Measurements from ENCODE around the gene BDKRB2. TPM values are rescaled to one million over a fixed set of nuclear protein-coding genes. Genes with fewer than 3 reads are reported as not detected.

Gene BDKRB2
- total and polyA plus RNA-seq, 2 of the 4 experiments (the other 2 are of a cell fraction) = 60.9 to 73.1 TPM

- no peak overlapping the region for H3K18ac ChIP-seq (ENCODE audit: low read depth, low read length)
- no peaks in the 10 kb centered on the region for H4K20me1 ChIP-seq (ENCODE audit: insufficient read depth, low read length)
- peak; percentile 90 for ATAC-seq (ENCODE audit: low read depth)
- H2BK120ac ChIP-seq (ENCODE audit: low read depth, low read length) = peak overlapping the region; percentile 50
- peaks cover 16% of the 10 kb centered on the region for H3K36me3 ChIP-seq (ENCODE audit: control insufficient read depth, insufficient read depth, low read length)
- peak overlapping the region; percentile 80 for H3K4me2 ChIP-seq (ENCODE audit: low read depth, low read length)
- peak overlapping the region; percentile 55 for H3K14ac ChIP-seq (replicated peaks; ENCODE audit: low read depth, low read length)
- WGBS, 2 experiments (ENCODE audit: extremely low coverage in 2 of 2, insufficient read length in 1 of 2) = 2% methylated on average over 6 of the region's 17 CpGs; no CpG with 5 or more reads in 1 of the 2 experiments
- H3K27ac ChIP-seq (ENCODE audit: insufficient read depth, low read length) = peak overlapping the region; percentile 44
- ChIA-PET POLR2A (ENCODE audit: unreplicated experiment) (no interaction called here), CTCF (interaction anchor here (0.6 to 1.3 kb wide), 4 partner anchors 10 to 185 kb away, joined by 3 read pairs; no protein-coding TSS in a partner anchor)
- 0 out of 2 replicates have a peak overlapping the region, but pooled peaks have one; percentile 10 for H2BK20ac ChIP-seq (ENCODE audit: low read depth, low read length)
- H3K4me3 ChIP-seq (ENCODE audit: insufficient read depth, low read depth, low read length) = peak overlapping the region; percentile 20; the same call in 1 of the 2 replicates
- in situ Hi-C loops (cut with MboI; ENCODE audit: low sequenced_read_pairs) (no loop called here), dilution Hi-C loops (cut with HindIII; ENCODE audit: low sequenced_read_pairs, unreplicated experiment) (no loop called here), intact Hi-C loops (cut with micrococcal nuclease) (loop anchor here (10.0 kb wide), 1 partner anchor 219 kb away; the partner anchor contains the start of gene PAPOLA)
- peaks cover 0 to 3% of the 10 kb centered on the region in 2 experiments; a peak in 1 of 4 replicates for H3K79me1 ChIP-seq (ENCODE audit: low read depth in 1 of 2, low read length in 2 of 2)
- no peak overlapping the region; the same call in 1 of the 2 replicates for H3K56ac ChIP-seq (ENCODE audit: extremely low read depth, insufficient read depth, low read length)
- H2AFZ ChIP-seq (replicated peaks; ENCODE audit: low read length, poor library complexity) = peak overlapping the region; percentile 87
- no peaks in the 10 kb centered on the region for H3K27me3 ChIP-seq (ENCODE audit: control insufficient read depth, insufficient read depth, low read length)
- no peak overlapping the region for H2BK15ac ChIP-seq (ENCODE audit: low read depth, low read length)
- no peak overlapping the region for H4K5ac ChIP-seq (ENCODE audit: low read depth, low read length)
- H2AK9ac ChIP-seq (replicated peaks; ENCODE audit: low read depth, low read length, poor library complexity) = peak overlapping the region; percentile 12
- H3K4ac ChIP-seq (ENCODE audit: low read depth, low read length) = peak overlapping the region; percentile 51; the same call in 1 of the 2 replicates
- 0 out of 2 replicates have a peak overlapping the region, but pooled peaks have one; percentile 57 for H3K23ac ChIP-seq (ENCODE audit: low read depth, low read length)
- H3K4me1 ChIP-seq (ENCODE audit: control insufficient read depth, insufficient read depth, low read length) = peaks cover 5% of the 10 kb centered on the region
- H4K91ac ChIP-seq (ENCODE audit: insufficient read depth, low read depth, low read length) = peak overlapping the region; percentile 12
- H4K8ac ChIP-seq (ENCODE audit: low read depth in 2 of 2, low read length in 2 of 2) = peak overlapping the region in 1 of 2 experiments; percentile 32; a peak in 2 of 4 replicates
- TF ChIP-seq CHD1 (IDR thresholded peaks at IDR 0.05; ENCODE audit: low read depth, low read length) (peak; percentile 52; the same call in 1 of the 2 replicates), BHLHE40 (IDR thresholded peaks at IDR 0.05; ENCODE audit: low read depth, low read length) (peak; percentile 96), RCOR1 (IDR thresholded peaks at IDR 0.05; ENCODE audit: insufficient replicate concordance, low read length) (peak; percentile 83), MAZ (IDR thresholded peaks at IDR 0.05; ENCODE audit: borderline replicate concordance, low read depth, low read length) (peak; percentile 58; the same call in 1 of the 2 replicates), RAD21 (IDR thresholded peaks at IDR 0.05; ENCODE audit: low read length) (no peak), MAFK (IDR thresholded peaks at IDR 0.05; ENCODE audit: low read depth, low read length) (no peak), POLR2A (IDR thresholded peaks at IDR 0.05; ENCODE audit: low read depth, low read length) (peak; percentile 82), FOS (IDR thresholded peaks at IDR 0.05; ENCODE audit: low read depth, low read length) (peak; percentile 87), CEBPB (IDR thresholded peaks at IDR 0.05; ENCODE audit: low read depth, low read length) (peak; percentile 98), MXI1 (IDR thresholded peaks at IDR 0.05; ENCODE audit: borderline replicate concordance, low read depth, low read length) (no peak), ELK1 (IDR thresholded peaks at IDR 0.05; ENCODE audit: borderline replicate concordance, low read depth, low read length) (0 out of 2 replicates have a peak, but pooled peaks have one; percentile 15)
- DNase-seq = peak; percentile 91
- 0 out of 2 replicates have a peak, but pooled peaks cover 2% of the 10 kb centered on the region for H3K9me1 ChIP-seq (ENCODE audit: insufficient read depth, low read length)
- H2AK5ac ChIP-seq (ENCODE audit: low read depth, low read length) = no peak overlapping the region
- no TSS peak for BruUV-seq (replicated peaks)
- H3K9ac ChIP-seq (ENCODE audit: low read depth, low read length) = peak overlapping the region; percentile 2
- peak overlapping the region; percentile 64 for H2BK5ac ChIP-seq (ENCODE audit: low read depth, low read length, poor library complexity, severe bottlenecking)
- H3K9me3 ChIP-seq (ENCODE audit: control insufficient read depth, insufficient read depth, low read length) = no peaks in the 10 kb centered on the region
Observed at GRCh38 chr14:96285667-96286066, 81.0 kb downstream of the BDKRB2 start.

Data from IMR-90 (cell line).